ENCODE measurements around the gene ZMYND15.

Gene ZMYND15

DNA sequence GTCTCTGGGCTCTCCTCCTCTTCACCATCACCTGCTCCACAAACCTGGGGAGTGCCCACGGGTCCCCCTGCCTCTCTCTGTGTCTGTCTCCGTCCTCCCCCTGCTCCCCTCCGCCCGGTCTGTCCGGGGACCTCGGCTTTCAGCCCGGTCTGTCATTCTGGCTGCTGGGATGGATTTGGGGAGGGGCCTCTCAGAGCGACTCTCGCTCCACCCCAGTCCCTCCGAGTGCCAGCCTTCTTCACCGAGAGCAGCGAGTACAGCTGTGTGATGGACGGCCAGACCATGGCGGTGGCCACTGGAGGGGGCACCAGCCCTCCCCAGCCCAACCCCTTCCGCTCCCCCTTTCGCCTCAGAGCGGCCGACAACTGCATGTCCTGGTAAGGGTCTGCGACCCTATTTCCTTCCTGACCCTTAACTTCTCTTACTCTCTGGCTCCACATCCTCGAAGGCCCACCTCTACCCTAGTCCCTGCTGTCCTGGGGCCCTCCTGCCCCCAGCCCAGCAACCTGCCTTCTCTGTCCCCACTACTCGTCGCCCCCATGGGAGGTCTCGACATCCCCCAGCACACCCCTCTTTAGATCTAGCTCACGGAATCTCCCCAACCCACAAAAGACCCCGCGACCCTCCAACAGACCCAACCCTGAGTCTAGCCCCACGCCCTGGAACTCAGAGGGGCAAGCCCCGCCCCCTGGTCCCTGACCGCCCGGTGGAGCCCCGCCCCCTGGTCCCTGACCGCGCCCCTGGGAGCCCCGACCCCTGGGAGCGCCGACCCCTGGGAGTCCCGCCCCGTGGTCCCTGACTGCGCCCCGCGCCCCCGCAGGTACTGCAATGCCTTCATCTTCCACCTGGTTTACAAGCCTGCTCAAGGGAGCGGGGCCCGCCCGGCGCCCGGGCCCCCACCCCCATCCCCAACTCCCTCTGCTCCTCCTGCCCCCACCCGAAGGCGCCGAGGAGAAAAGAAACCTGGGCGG lies 5.7 kb downstream of the ZMYND15 start:
- peaks cover 0 to 10% of the 10 kb centered on the region in 2 donors for H3K4me1 ChIP-seq (ENCODE audit: control insufficient read depth in 1 of 2, insufficient read depth in 2 of 2, low read length in 2 of 2)
- H3K9me3 ChIP-seq (ENCODE audit: control insufficient read depth in 1 of 2, low read length in 2 of 2): no peaks in the 10 kb centered on the region
- no peak overlapping the region for H3K4me3 ChIP-seq (ENCODE audit: low read depth in 1 of 2, low read length in 2 of 2)
- H3K36me3 ChIP-seq (ENCODE audit: control insufficient read depth in 1 of 2, insufficient read depth in 2 of 2, low read length in 2 of 2): no peaks in the 10 kb centered on the region
- H3K27ac ChIP-seq (ENCODE audit: low read length): no peak overlapping the region
- H3K27me3 ChIP-seq (ENCODE audit: low read depth, low read length): peaks cover 9% of the 10 kb centered on the region

DNA sequence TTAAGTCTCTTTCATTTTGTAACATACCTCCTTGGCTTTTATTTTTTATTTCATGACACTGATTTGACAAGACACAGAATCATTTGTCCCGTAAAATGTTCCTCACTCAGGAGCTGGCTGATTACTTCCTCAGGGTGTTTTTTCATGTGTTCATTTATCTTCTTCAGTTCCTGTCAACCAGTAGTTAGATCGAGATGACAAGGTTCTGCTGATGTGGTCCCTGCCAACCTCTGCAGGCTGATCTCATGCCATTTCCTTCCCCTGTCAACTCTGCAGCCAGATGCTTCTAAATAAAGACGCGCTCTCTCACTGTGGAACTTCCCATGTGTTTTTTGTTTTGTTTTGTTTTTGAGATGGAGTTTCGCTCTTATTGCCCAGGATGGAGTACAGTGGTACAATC lies 8.2 kb downstream of the ZMYND15 start:
- H3K4me3 ChIP-seq (ENCODE audit: low read depth in 1 of 2, low read length in 2 of 2): no peak overlapping the region
- no peaks in the 10 kb centered on the region for H3K36me3 ChIP-seq (ENCODE audit: control insufficient read depth in 1 of 2, insufficient read depth in 2 of 2, low read length in 2 of 2)
- H3K27me3 ChIP-seq (ENCODE audit: low read depth, low read length): peaks cover 9% of the 10 kb centered on the region
- H3K9me3 ChIP-seq (ENCODE audit: control insufficient read depth in 1 of 2, low read length in 2 of 2): no peaks in the 10 kb centered on the region
- no peak overlapping the region for H3K27ac ChIP-seq (ENCODE audit: low read length)
- H3K4me1 ChIP-seq (ENCODE audit: control insufficient read depth in 1 of 2, insufficient read depth in 2 of 2, low read length in 2 of 2): peaks cover 0 to 10% of the 10 kb centered on the region in 2 donors

DNA sequence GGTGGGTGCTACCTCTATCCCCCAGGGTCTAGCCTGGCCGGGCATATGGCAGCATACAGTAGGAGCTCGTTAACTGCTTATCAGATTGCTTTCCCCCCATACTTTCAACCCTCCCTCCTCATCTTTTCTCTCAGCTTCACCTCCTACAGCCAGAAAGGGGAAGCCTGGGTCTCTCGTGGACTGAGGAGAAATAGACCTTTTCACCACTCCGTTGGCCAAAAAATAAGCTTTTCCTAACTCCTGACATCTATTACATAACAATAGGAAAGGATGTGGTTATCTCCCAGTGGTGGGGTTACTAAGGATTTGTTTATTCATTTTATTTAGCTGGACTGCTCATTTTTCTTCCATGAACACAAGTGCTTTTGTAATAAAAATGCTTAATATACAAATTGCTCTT lies 9.1 kb downstream of the ZMYND15 start:
- no peak overlapping the region for H3K27ac ChIP-seq (ENCODE audit: low read length)
- H3K36me3 ChIP-seq (ENCODE audit: control insufficient read depth in 1 of 2, insufficient read depth in 2 of 2, low read length in 2 of 2): no peaks in the 10 kb centered on the region
- no peak overlapping the region for H3K4me3 ChIP-seq (ENCODE audit: low read depth in 1 of 2, low read length in 2 of 2)

DNA sequence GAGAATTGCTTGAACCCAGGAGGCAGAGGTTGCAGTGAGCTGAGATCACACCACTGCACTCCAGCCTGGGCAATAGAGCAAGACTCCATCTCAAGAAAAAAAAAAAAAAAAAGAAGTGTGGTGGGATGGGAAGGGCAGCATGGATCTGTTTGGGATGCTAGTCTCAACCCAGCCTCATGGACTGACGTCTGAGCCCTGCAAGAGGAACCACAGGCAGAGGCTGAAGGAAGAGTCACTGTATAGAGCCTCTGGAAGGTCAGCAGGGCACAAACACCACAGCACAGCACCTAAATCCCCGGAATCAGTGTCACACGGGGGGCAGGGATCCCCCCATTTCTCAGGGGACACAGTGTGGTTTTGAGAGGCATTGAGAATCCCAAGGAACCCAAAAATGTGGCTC lies 11.0 kb downstream of the ZMYND15 start:
- no peaks in the 10 kb centered on the region for H3K9me3 ChIP-seq (ENCODE audit: control insufficient read depth in 1 of 2, low read length in 2 of 2)
- no peak overlapping the region for H3K27ac ChIP-seq (ENCODE audit: low read length)
- H3K4me1 ChIP-seq (ENCODE audit: control insufficient read depth in 1 of 2, insufficient read depth in 2 of 2, low read length in 2 of 2): peaks cover 0 to 2% of the 10 kb centered on the region in 2 donors
- H3K4me3 ChIP-seq (ENCODE audit: low read depth in 1 of 2, low read length in 2 of 2): no peak overlapping the region
- H3K27me3 ChIP-seq (ENCODE audit: low read depth, low read length): no peaks in the 10 kb centered on the region
- H3K36me3 ChIP-seq (ENCODE audit: control insufficient read depth in 1 of 2, insufficient read depth in 2 of 2, low read length in 2 of 2): no peaks in the 10 kb centered on the region

More for the DNA sequence above, 9.1 kb downstream of the ZMYND15 start:
- Histone ChIP-seq H3K4me1 (ENCODE audit: control insufficient read depth in 1 of 2, insufficient read depth in 2 of 2, low read length in 2 of 2) (peaks cover 0 to 10% of the 10 kb centered on the region in 2 donors), H3K9me3 (ENCODE audit: control insufficient read depth in 1 of 2, low read length in 2 of 2) (no peaks in the 10 kb centered on the region), H3K27me3 (ENCODE audit: low read depth, low read length) (peaks cover 9% of the 10 kb centered on the region)

DNA sequence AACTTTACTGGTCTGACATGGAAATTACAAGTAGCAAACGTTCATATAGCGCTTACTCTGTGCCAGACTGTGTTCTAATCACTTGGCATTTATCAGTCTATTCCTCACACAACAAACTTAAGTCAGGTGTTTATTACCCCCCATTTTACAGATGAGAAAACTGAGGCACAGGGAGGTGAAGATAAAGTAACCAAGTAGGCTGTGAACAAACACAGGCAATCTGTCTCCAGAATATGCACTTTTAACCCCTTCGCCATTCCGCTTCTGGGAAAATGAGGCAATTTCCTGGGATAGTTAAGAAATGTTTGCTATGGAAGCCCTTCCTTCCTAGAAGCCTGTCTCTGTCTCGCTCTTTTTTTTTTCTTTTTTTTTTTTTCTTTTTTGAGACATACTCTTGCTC lies 12.3 kb downstream of the ZMYND15 start:
- Histone ChIP-seq H3K27ac (ENCODE audit: low read length) (no peak overlapping the region), H3K9me3 (ENCODE audit: control insufficient read depth in 1 of 2, low read length in 2 of 2) (no peaks in the 10 kb centered on the region), H3K36me3 (ENCODE audit: control insufficient read depth in 1 of 2, insufficient read depth in 2 of 2, low read length in 2 of 2) (no peaks in the 10 kb centered on the region), H3K27me3 (ENCODE audit: low read depth, low read length) (no peaks in the 10 kb centered on the region), H3K4me3 (ENCODE audit: low read depth in 1 of 2, low read length in 2 of 2) (no peak overlapping the region), H3K4me1 (ENCODE audit: control insufficient read depth in 1 of 2, insufficient read depth in 2 of 2, low read length in 2 of 2) (no peaks in the 10 kb centered on the region)

DNA sequence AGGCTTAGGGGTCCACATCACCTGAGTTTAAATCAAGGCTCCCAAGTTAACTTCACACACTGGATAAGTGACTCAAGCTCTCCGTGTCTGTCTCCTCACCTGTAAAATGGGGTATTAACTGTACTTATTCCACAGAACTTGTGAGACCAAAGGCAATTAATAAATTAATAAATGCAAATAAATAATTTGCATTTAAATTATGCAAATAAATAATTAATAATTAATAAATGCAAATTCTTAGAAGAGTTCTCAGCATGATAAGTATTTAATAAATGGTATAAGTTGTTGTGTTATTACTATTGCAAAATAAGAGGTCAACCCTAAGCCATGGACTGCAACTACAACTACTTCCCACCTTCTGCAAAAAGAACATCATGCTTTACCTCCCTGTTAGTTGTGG lies 13.8 kb downstream of the ZMYND15 start:
- no peaks in the 10 kb centered on the region for H3K4me1 ChIP-seq (ENCODE audit: control insufficient read depth in 1 of 2, insufficient read depth in 2 of 2, low read length in 2 of 2)
- H3K27ac ChIP-seq (ENCODE audit: low read length): no peak overlapping the region
- H3K9me3 ChIP-seq (ENCODE audit: control insufficient read depth in 1 of 2, low read length in 2 of 2): no peaks in the 10 kb centered on the region
- H3K4me3 ChIP-seq (ENCODE audit: low read depth in 1 of 2, low read length in 2 of 2): no peak overlapping the region
- H3K27me3 ChIP-seq (ENCODE audit: low read depth, low read length): no peaks in the 10 kb centered on the region
- H3K36me3 ChIP-seq (ENCODE audit: control insufficient read depth in 1 of 2, insufficient read depth in 2 of 2, low read length in 2 of 2): no peaks in the 10 kb centered on the region

DNA sequence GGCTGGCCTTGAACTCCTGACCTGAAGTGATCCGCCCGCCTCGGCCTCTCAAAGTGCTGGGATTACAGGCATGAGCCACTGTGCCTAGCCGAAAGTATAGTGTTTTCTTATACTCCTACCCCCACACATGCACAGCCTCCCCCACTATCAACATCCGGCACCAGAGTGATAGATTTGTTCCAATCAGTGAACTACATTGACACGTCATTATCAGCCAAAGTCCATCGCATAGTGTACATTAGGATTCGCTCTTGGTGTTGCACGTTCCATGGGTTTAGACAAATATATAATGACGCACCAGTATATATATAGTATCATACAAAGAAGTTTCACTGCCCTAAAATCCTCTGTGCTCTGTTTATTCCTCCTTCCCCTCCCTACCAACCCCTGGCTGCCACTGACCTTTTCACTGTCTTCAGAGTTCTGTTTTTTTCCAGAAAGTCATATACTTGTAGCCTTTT lies 20.2 kb downstream of the ZMYND15 start:
- no peak overlapping the region for H3K27ac ChIP-seq (ENCODE audit: low read length)

DNA sequence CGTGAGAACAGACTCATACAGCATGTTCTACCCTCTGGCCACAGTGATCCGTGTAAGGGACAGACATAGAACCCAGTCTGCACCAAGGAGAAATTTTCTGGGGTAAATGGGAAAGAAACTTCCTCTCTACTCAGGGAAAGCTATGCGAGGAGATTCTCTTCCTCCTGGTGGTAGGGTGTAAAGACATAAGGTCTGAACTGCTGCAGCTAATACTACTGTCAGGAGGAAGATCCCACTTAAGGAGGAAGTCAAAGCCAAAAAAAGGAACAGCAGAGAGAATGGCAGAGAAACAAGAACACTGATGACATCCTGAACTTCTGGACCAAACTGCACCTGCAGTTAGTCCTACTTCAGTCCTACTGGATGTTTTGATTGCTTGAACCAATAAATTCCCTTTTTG lies 25.0 kb downstream of the ZMYND15 start:
- Histone ChIP-seq H3K9me3 (ENCODE audit: control insufficient read depth in 1 of 2, low read length in 2 of 2) (no peaks in the 10 kb centered on the region), H3K4me3 (ENCODE audit: low read depth in 1 of 2, low read length in 2 of 2) (no peak overlapping the region), H3K27me3 (ENCODE audit: low read depth, low read length) (no peaks in the 10 kb centered on the region), H3K4me1 (ENCODE audit: control insufficient read depth in 1 of 2, insufficient read depth in 2 of 2, low read length in 2 of 2) (no peaks in the 10 kb centered on the region), H3K27ac (ENCODE audit: low read length) (no peak overlapping the region), H3K36me3 (ENCODE audit: control insufficient read depth in 1 of 2, insufficient read depth in 2 of 2, low read length in 2 of 2) (no peaks in the 10 kb centered on the region)

More for the DNA sequence above, 20.2 kb downstream of the ZMYND15 start:
- H3K27me3 ChIP-seq (ENCODE audit: low read depth, low read length): no peaks in the 10 kb centered on the region
- H3K9me3 ChIP-seq (ENCODE audit: control insufficient read depth in 1 of 2, low read length in 2 of 2): no peaks in the 10 kb centered on the region
- H3K4me1 ChIP-seq (ENCODE audit: control insufficient read depth in 1 of 2, insufficient read depth in 2 of 2, low read length in 2 of 2): no peaks in the 10 kb centered on the region
- no peak overlapping the region for H3K4me3 ChIP-seq (ENCODE audit: low read depth in 1 of 2, low read length in 2 of 2)
- no peaks in the 10 kb centered on the region for H3K36me3 ChIP-seq (ENCODE audit: control insufficient read depth in 1 of 2, insufficient read depth in 2 of 2, low read length in 2 of 2)

DNA sequence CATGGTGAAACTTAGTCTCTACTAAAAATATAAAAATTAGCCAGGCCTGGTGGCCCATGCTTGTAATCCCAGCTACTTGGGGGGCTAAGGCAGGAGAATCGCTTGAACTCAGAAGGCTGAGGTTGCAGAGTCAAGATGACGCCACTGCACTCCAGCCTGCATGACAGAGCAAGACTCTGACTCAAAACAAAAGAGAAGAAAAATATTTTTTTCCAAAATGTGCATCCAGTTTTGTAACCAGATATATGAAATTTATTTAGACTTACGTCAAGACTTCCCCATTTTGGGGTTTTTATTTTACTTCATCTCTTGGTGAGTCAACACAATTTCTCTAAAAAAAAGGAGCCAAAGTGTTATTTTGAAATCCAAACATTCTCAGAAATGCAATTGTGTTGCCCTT lies 26.6 kb downstream of the ZMYND15 start:
- H3K4me3 ChIP-seq (ENCODE audit: low read depth in 1 of 2, low read length in 2 of 2): no peak overlapping the region
- H3K36me3 ChIP-seq (ENCODE audit: control insufficient read depth in 1 of 2, insufficient read depth in 2 of 2, low read length in 2 of 2): no peaks in the 10 kb centered on the region
- H3K9me3 ChIP-seq (ENCODE audit: control insufficient read depth in 1 of 2, low read length in 2 of 2): no peaks in the 10 kb centered on the region
- no peaks in the 10 kb centered on the region for H3K27me3 ChIP-seq (ENCODE audit: low read depth, low read length)
- peak overlapping the region; percentile 47 for H3K27ac ChIP-seq (ENCODE audit: low read length)
- no peaks in the 10 kb centered on the region for H3K4me1 ChIP-seq (ENCODE audit: control insufficient read depth in 1 of 2, insufficient read depth in 2 of 2, low read length in 2 of 2)

DNA sequence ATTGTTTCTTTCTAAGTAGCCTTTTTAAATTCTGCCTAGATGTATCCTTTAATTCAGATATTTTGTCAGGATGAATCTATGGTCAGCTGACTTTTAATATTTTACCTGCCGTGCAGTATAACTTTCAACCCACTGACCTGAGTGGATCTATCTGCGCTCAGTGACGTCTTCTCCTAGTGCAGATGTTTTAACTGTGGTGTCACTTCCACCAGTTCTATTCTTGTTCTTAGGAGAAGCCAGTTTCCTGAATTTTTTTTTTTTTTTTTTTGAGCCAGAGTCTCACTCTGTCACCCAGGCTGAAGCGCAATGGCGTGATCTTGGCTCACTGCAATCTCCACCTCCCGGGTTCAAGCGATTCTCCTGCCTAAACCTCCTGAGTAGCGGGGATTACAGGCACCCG lies 27.1 kb downstream of the ZMYND15 start:
- Histone ChIP-seq H3K4me3 (ENCODE audit: low read depth in 1 of 2, low read length in 2 of 2) (no peak overlapping the region), H3K4me1 (ENCODE audit: control insufficient read depth in 1 of 2, insufficient read depth in 2 of 2, low read length in 2 of 2) (no peaks in the 10 kb centered on the region), H3K36me3 (ENCODE audit: control insufficient read depth in 1 of 2, insufficient read depth in 2 of 2, low read length in 2 of 2) (no peaks in the 10 kb centered on the region), H3K9me3 (ENCODE audit: control insufficient read depth in 1 of 2, low read length in 2 of 2) (no peaks in the 10 kb centered on the region), H3K27me3 (ENCODE audit: low read depth, low read length) (no peaks in the 10 kb centered on the region), H3K27ac (ENCODE audit: low read length) (peak overlapping the region; percentile 47)

DNA sequence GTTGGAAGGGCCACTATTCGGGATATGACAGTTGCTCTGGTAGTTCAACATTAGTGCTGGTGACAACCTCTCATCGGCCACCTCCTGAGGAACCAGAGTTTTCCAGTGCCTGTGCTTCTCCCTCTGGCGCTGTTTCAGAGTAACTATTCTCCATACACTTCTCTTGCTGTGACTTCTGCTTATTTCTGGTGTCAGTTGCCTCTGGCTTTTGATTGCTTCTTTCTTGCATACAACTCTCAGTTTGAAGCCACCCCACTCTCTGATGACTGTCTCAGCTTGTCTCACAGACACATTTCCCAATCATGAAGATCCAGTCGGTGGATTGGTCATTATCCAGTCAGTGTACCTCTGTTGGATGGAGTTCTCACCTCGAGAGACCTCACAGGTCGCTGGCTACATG lies 28.7 kb downstream of the ZMYND15 start:
- Histone ChIP-seq H3K4me3 (ENCODE audit: low read depth in 1 of 2, low read length in 2 of 2) (no peak overlapping the region), H3K4me1 (ENCODE audit: control insufficient read depth in 1 of 2, insufficient read depth in 2 of 2, low read length in 2 of 2) (no peaks in the 10 kb centered on the region), H3K36me3 (ENCODE audit: control insufficient read depth in 1 of 2, insufficient read depth in 2 of 2, low read length in 2 of 2) (no peaks in the 10 kb centered on the region), H3K27me3 (ENCODE audit: low read depth, low read length) (no peaks in the 10 kb centered on the region), H3K9me3 (ENCODE audit: control insufficient read depth in 1 of 2, low read length in 2 of 2) (no peaks in the 10 kb centered on the region), H3K27ac (ENCODE audit: low read length) (peak overlapping the region; percentile 23)

Data from muscle layer of duodenum (tissue), 2 donors.